NCI-H1048 (cell line): Measurements from ENCODE around the gene NCOA7.
"Not testable (repeated sequence)": the region's sequence is repeated elsewhere in the genome, so short reads cannot be mapped to it uniquely, and the experiment has no call there.

Experiments
- DNase-seq: peaks from one replicate; lab custom pipeline; 2025; lab: John Stamatoyannopoulos, UW

NCOA7 gene

GRCh38 chr6:125923366-125923877 lies 132.7 kb downstream of the NCOA7 start:
- DNase-seq: no peak

DNA sequence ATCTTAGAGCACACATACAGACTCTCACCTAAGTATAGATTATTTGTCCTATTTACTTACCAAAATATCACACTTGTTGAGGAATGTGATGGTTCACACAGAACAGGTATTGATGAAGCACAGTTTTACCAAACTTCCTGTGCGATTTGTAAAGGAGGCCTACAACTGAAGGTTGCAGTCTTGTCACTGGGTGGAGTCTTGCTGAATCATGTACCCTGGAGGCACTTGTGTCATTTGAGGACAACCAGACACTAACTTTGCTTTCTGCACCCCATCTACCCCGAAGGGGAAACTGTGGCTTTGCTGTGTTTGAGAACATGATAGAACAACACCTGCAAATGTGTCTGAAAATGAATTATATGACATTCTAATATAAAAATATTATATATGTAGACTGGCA lies 133.4 kb downstream of the NCOA7 start:
- DNase-seq: no peak

- DNase-seq: no peak
These were observed 134.1 kb downstream of the NCOA7 start for GRCh38 chr6:125924697-125925358.

DNA sequence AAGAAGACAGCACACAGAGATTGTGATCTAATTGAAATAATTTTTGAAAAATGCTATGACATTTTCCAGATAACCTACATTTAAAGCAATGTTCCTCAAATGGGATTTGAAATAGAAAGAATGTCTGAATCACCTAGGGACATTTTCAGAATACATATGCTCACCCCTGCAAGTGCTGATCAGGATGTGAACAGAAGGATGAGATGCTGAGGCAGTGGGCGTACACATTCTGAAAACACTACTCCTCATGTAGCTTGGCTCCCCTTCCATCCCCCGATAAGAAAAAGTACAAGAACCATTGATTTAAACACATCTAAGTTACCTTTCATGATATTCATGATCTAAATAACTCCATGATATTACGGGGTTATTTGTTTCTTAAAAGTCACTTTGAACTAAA lies 136.0 kb downstream of the NCOA7 start:
- DNase-seq: no peak

- DNase-seq: no peak
These were observed 137.0 kb downstream of the NCOA7 start for GRCh38 chr6:125927761-125928160.

- DNase-seq: no peak
These were observed 140.1 kb downstream of the NCOA7 start for GRCh38 chr6:125930765-125931418.

GRCh38 chr6:125931733-125932450 lies 141.1 kb downstream of the NCOA7 start:
- DNase-seq: no peak

DNA sequence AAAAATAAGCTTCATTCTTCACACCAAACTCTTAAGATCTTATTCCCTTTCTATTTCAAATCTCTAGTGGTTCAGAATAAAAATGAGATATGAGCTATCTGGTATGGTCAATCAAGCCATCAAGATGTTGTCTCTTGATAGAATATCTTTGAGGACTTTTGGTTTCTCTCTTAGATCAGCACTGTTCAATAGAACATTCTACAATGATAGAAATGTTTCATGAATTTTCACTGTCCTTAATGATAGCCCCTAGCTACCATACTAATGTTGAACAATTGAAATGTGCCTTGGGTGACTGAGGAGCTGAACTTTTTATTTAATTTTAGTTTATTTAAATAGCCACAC lies 141.7 kb downstream of the NCOA7 start:
- no peak for DNase-seq

- not testable (repeated sequence) for DNase-seq
These were observed 144.8 kb downstream of the NCOA7 start for GRCh38 chr6:125935520-125935919.

DNA sequence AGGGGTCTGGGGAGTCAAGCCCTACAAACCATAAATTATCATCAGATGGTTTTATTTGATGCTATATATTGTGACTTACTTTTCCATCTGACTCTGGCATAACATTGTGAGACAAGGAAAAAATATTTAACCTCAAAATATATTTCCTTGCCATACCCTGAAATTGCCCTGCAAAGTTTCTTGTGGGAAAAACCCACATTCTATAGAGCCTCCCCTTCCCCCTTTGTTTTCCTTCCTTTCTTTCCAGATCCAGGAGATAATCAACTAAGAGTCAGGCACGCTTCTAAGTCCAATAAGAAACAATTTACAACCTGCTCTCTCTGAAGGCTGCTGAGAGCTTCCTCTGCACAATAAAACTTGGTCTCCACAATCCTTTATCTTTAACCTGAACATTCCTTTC lies 148.3 kb downstream of the NCOA7 start:
- no peak for DNase-seq

GRCh38 chr6:125939791-125940190 lies 149.0 kb downstream of the NCOA7 start:
- no peak for DNase-seq

DNA sequence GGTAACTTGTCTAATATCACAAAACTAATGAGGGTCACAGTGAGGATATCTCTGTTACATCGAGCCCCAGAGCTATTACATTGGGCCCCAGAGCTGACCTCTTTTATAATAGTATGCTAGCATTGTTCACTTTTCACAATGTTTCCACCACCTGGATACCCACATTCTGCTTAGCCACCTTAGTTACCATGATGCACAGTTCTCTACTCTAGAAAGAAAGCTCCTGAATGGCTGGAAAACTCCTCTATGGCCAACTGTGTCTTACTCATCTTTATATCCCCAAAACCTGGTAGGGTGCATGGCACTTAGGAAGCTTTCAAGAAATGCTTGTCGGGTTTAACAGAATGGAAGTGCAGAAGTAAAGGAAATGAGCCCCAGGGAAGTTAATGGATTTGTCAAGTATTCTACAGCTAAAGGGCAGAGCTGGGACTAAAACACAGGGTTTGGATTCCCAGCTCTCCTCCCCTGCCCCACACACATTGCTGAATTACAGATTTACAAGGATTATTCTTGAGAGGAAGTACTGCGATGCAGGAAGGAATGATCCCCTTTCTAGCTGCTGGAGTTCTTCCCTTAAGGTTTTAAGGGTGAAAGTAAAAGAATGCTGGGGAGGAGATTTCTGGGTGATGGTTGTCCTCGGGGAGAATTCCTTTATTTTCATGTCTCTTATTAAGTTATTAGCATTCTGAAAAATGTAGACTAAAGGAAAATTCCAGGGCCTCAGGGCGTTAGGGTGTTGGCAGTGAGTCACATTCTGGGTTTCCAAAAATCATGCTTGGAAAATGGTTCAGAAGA lies 149.7 kb downstream of the NCOA7 start:
- no peak for DNase-seq

DNA sequence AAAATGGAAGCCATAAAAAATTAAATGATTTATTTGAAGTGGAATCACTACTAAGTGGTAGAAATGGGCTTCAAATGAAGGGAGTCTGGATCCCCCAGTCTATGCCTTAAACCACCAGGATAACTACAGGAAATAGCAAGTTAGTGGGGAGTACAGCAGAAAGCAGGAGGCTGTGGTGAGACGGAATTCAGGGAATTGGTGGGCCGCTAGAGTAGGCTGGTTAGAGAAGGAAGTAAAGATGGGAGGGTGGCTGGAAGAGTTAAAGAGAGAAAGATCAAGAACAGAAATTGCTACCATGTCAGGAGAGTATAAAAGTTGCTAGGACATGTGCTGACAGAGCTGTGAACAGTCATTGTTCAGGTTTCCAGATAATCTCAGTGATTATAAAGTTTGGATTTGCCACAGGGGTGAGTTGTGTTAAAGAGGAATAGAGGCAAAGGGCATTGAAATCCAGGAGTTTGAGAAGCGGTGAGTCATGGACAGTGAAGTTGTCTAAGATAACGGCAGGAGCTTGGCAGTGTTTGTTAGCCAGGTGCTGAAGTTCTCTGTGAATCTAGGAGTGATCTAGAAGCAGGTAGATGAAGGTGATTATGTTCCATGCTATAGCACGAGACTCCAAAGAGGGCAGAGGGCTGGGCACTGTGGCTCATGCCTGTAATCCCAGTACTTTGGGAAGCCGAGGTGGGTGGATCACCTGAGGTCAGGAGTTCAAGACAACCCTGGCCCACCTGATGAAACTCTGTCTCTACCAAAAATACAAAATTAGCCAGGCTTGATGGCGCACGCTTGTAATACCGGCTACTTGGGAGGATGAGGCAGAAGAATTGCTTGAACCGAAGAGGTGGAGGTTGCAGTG lies 152.1 kb downstream of the NCOA7 start:
- no peak for DNase-seq

DNA sequence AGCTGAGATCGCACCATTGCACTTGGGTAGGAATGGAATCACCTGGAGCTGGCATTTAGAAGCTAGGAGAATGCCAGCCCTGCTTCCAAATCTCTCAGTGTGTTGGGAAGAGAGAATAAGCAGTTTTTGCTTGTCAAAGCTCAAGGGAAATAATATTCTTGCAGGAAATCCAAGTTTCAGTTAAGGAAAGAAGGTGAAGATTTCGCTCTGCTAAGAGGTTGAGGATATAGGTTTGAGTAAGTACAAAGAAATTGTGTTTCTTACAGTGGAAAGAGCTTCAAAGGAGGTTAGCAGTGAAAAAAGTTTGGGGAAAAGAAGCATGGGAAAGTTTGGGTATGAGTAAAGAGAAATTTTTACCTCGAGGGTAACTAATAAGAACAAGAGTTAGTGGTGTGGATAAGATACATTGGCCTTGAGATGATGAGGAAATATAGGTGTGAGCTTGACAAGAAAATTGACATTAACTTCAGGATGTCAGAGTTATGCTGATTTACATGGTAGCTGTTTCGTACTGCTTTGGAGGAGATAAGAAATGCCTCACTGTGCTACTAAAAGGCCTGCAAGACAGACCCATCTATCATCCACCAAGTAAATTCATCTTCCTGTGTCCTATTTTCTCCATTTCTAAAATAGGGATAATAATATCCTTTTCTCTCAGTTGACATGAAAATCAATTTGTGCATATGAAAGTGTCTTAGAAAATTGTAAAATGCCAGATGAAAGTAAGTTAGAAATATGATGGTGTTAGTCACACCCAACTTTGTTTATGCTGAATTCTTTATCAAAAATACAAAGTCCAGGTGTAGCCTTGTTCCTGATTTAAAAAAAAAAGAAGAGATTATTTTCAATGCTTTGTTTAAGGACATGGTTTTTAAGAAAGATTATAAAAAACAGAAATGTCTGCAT lies 153.0 kb downstream of the NCOA7 start:
- no peak for DNase-seq

DNA sequence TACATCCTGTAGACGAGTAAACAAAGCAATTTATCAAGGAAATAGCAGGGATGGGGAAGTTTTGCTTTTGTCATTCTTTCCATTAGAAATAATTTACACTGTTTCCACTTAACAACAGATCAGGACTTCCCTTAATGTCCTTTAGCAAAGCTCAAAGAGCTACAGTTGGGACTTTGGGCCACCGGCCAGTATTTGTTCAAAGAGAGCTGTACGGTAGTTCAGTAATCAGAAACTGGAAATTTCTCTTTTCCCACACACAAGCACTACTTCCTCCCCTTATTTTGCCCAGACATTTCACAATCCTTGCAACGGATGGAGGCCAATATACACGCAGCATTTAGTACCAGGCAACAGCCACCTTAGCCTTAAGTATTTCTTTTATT lies 153.7 kb downstream of the NCOA7 start:
- DNase-seq: no peak

DNA sequence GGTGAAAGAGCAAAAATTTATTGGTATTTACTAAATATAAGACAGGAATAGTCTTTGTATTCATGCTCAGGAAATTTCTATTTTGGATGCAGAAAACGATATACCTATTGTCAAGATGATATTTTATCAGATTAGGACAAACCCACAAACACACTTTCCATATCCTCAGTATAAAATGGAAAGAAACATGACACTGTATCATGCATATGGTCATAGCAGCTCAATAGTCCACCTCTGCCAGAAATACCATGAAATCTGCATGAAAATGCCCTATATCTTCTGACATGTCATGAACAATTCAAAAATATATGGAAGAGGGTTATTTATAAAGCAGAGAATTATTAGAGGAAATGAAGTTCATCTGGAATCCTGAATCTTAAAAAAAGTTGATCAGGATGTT lies 154.1 kb downstream of the NCOA7 start:
- DNase-seq: no peak

DNA sequence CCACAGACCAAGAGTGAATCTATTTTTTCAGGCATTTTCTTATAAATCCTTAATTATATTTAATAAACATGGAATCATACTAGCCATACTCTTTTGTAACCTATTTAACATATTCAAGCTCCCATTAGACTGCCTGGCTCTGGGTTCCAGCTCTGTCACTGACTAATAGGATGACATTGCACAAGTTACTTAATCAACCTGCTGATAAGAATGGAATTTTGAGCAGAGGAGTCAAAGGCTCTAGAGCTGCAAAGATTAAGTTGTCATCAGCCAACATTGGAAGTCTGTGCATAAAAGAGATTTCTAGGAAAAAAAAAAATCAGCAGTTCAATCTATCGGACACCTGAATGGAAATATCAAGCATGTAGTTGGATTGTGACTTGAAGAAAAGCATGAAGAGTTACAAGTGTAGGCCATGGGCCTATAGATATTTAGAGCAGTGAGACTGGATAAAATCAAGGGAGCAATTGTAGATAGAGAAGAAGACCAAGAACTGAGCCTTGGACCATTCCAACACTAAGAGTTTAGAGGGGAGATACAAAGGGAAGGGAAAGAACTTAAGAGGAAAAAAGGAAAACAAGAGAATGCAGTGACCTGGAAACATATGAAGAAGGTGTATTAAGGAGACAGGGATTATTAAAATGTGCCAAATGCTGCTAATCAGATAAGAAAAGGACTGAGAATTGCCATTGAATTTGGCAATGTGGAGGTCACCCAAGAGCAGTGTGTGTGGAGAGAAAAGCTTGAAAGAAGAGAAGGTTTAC lies 154.8 kb downstream of the NCOA7 start:
- no peak for DNase-seq

DNA sequence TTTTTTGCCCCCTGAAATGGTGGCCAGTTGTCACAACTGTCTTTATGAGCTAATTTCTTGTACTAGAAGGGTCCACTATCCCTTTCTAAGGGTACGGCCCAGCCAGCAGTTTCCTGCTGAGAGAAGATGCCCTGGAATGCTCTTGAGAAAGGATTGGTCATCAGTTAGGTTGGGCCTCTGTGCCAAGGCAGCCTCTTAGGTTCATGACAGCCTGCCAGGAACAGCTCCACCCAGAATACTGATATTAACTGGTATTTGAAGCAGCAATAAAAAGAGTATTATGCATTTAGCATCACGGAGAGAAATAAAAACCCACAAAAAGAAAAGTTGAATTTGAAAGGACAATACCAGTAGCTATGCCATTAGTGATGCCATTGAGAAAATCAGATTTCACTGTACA lies 156.9 kb downstream of the NCOA7 start:
- DNase-seq: no peak

- no peak for DNase-seq
These were observed 157.7 kb downstream of the NCOA7 start for GRCh38 chr6:125948455-125948854.

- no peak for DNase-seq
These were observed 158.3 kb downstream of the NCOA7 start for GRCh38 chr6:125949069-125949468.
